GM21717 (cell line): ENCODE results near the gene HP.

ENCODE experiments used
- ATAC-seq: cut with Tn5 transposase; IDR thresholded peaks from one replicate; pipeline ENCODE4 v1.9.1; 2021; ENCODE audit warnings: mild to moderate bottlenecking, moderate library complexity; ENCODE audit not compliant: unreplicated experiment

HP gene

GRCh38 chr16:72084445-72084844 is 30.1 kb downstream of the HP start:
- ATAC-seq = no peak

DNA sequence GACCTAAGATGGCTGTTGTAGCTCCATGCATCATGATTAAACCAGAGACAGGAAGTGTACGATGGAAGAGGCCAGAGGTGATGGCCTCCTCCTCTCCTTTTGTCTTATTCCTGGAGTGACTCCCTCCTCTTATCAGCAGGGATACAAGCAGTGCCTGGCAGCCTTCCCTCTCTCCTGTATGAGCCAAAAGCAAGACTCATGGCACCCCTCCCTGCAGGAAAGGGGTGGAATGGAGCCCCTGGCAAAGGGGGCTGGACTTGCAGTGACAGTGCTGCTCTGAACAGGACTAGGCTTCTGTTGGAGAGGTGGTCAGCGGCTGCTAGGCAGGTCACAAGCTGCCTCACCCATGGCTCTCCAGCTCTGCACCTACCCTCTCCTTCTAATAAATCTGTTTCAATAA is 30.7 kb downstream of the HP start:
- ATAC-seq = no peak

DNA sequence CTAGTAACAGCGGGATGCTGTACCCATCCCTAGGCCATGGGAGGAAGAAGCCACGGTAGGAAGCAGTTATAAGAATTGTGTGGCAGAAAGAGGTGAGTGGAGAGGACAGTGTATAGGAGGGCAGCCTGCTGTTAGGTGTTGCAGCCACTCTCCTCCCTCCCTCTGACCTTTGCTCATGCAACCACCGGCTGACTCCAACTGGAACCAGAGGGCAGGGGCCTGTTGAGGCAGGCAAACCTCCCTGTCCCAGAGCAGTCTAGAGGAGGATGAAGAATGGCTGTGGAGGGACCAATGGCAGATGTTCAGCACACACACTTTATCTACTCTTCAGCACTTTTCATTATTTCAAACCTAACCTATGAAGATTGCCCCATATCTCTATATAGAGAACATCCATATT is 36.9 kb downstream of the HP start:
- ATAC-seq = no peak

GRCh38 chr16:72092832-72093447 is 38.6 kb downstream of the HP start:
- ATAC-seq = no peak

DNA sequence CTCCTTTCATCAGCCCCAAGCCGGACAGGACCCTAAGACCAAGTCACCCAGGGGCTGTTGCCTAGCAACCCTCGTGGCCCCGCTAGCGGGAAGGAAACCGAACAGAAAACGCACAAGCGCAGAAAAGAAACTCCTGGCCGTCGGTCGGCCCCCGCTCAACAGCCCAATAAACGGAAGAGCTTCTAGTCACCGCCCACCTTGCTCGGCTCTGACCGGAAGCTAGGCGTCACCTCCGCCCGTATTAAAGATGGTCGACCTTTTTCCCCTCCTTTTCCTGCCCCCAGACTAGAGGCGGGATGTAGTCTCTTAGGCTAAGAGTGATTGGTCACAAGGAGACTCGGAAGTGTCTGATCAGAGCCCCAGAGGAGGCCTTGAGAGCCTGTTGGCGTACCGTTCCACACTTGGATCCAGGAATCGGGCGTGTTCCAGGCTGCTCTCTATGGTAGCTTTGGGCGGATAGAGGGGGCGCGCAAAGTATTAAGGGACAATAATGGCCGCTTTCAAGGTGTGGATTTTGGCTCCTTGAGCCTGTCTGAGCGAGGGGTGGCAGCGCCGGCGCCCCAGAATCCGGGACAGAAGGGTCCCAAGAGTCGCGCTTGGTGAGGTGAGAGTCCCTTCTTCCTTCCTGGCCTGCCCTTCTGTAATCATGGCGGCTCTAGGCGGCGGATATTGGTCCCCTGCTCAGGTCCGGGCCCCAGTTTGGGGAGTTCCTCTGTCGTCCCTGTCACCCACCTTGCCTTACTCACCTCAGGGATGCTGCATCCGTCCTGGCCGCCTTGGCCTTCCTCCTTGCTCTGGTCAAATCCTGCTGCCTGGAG is 39.4 kb downstream of the HP start, which contains the start of the genes DHX38 and TXNL4B:
Gene DHX38, plus strand, starts transcription at position 400 of the 818 bp plus-strand sequence. CDS start 2,311 bp downstream, outside the sequence.
Gene TXNL4B, minus strand, starts transcription at position 173 of the 818 bp plus-strand sequence. CDS start 2,871 bp downstream, outside the sequence.
- ATAC-seq = peak; percentile 99

GRCh38 chr16:72094266-72094610 is 39.9 kb downstream of the HP start:
- no peak for ATAC-seq

GRCh38 chr16:72098936-72099335 is 44.6 kb downstream of the HP start:
- ATAC-seq = no peak

DNA sequence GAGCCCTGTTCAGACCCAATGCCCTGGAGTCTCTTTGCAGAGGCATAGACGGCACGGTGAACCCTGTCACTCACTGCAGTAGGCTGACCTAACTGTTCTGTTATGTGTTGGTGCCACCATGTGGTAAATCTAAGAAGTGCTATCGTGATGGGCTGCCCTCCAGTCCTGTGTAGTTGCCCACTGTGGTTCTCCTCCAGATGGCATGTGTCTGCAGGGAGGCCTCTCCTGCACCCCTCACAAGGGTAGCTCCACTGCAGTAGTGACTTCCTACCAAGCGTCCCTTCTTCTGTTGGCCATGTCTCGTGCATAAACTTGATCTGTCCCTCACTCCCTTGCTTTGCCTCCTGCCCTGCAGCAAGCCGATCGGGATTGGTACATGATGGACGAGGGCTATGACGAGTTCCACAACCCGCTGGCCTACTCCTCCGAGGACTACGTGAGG is 45.1 kb downstream of the HP start:
- peak; percentile 73 for ATAC-seq

DNA sequence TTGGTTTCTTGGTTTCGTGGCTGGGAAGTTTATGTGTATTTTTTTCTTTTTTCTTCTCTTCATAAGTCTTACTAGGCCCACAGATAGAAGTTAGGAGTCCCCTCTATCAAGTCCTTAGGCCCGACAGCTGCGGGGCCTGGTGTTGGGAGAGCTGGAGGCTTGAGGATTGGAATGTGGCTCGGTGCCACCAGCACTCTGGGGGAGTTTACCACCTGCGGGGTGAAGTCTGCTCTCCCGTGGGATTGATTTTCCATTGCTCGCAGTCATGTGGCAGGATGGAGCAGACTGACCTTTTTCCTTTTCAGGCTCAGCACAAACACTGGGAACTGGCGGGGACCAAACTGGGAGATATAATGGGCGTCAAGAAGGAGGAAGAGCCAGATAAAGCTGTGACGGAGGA is 46.9 kb downstream of the HP start:
- no peak for ATAC-seq

GRCh38 chr16:72104905-72105304 is 50.6 kb downstream of the HP start:
- no peak for ATAC-seq

- no peak for ATAC-seq
Observed at GRCh38 chr16:72105978-72106377, 51.7 kb downstream of the HP start.

DNA sequence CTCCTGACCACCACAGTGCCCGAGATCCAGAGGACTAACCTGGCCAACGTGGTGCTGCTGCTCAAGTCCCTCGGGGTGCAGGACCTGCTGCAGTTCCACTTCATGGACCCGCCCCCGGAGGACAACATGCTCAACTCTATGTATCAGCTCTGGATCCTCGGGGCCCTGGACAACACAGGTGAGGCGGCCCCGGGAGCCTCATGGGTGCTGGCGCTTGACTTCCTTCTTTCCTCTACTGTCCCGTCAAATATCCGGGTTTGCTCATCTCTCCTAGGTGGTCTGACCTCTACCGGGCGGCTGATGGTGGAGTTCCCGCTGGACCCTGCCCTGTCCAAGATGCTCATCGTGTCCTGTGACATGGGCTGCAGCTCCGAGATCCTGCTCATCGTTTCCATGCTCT is 53.1 kb downstream of the HP start:
- no peak for ATAC-seq

- no peak for ATAC-seq
Observed at GRCh38 chr16:72108353-72109102, 54.2 kb downstream of the HP start.

DNA sequence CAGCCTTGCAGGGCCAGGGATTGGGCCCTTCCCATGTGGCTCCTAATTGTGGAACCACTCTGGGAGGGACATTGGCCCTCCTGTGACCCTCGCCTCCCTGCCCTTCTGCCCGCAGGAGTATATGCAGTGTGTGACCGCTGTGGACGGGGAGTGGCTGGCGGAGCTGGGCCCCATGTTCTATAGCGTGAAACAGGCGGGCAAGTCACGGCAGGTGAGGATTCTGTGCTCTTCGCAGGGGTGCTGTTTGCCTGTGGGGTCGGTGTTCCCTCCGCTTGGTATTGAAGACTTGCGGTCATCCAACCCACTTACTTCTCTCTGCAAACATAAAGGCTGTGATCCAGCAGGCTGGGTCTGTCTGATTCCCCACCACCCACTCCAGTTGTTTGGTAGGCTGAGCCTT is 55.0 kb downstream of the HP start:
- no peak for ATAC-seq

DNA sequence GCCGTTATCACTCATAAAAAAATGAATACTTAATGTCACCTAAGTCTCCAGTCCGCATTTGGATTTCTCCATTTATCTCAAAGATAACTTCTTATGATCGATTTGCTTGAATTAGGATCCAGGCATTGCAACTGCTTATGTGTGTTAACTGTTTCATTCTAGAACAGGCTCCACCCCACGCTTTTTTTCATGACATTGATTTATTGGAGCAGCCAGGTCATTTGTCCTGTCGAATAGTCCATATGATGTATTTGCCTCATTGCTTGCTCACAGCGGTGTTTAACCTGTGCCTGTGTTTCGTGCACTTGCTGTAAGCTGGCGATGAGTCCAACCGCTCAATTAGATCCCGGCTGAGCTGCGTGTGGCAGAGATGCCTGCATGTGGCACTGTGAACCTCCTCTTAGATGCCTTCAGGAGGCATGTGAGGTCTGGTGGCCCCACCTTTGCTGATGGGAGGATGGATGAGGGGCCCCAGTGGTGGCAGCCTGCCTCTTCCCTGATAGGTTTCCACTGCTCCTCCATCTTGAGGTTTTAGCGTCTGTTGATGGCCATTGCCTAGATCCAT is 55.7 kb downstream of the HP start:
- ATAC-seq = no peak
